HG03025 (cell line): ENCODE data around the gene B9D2.
A peak's percentile ranks its signal among the peaks of the same experiment; 100 is the strongest.

Experiments
- ATAC-seq: cut with Tn5 transposase; IDR thresholded peaks from one replicate; pipeline ENCODE4 v1.9.1; 2021; ENCODE audit warnings: mild to moderate bottlenecking, moderate library complexity; ENCODE audit not compliant: unreplicated experiment, low FRiP score

B9D2 gene

GRCh38 chr19:41330946-41331678 is 32.8 kb downstream of the B9D2 start:
- no peak for ATAC-seq

- no peak for ATAC-seq
Observed at GRCh38 chr19:41330481-41330880, 33.5 kb downstream of the B9D2 start.

- ATAC-seq: no peak
Observed at GRCh38 chr19:41328842-41329225, 35.1 kb downstream of the B9D2 start.

GRCh38 chr19:41328157-41328841 is 35.6 kb downstream of the B9D2 start:
- ATAC-seq: no peak

- peak; percentile 42 for ATAC-seq
Observed at GRCh38 chr19:41327576-41328156, 36.3 kb downstream of the B9D2 start.

- ATAC-seq: no peak
Observed at GRCh38 chr19:41327076-41327575, 36.8 kb downstream of the B9D2 start.

GRCh38 chr19:41325947-41326706 is 37.8 kb downstream of the B9D2 start:
- no peak for ATAC-seq

- no peak for ATAC-seq
Observed at GRCh38 chr19:41325640-41325946, 38.4 kb downstream of the B9D2 start.

- no peak for ATAC-seq
Observed at GRCh38 chr19:41324921-41325639, 38.9 kb downstream of the B9D2 start.

- ATAC-seq: no peak
Observed at GRCh38 chr19:41324231-41324702, 39.7 kb downstream of the B9D2 start.

- no peak for ATAC-seq
Observed at GRCh38 chr19:41323430-41324125, 40.4 kb downstream of the B9D2 start.

GRCh38 chr19:41323023-41323422 is 40.9 kb downstream of the B9D2 start:
- no peak for ATAC-seq

GRCh38 chr19:41322451-41322850 is 41.5 kb downstream of the B9D2 start:
- no peak for ATAC-seq

GRCh38 chr19:41321600-41322270 is 42.2 kb downstream of the B9D2 start:
- no peak for ATAC-seq

GRCh38 chr19:41321204-41321599 is 42.7 kb downstream of the B9D2 start:
- no peak for ATAC-seq

GRCh38 chr19:41320568-41320967 is 43.4 kb downstream of the B9D2 start:
- no peak for ATAC-seq

GRCh38 chr19:41320185-41320518 is 43.8 kb downstream of the B9D2 start:
- no peak for ATAC-seq

- ATAC-seq: no peak
Observed at GRCh38 chr19:41319500-41320184, 44.3 kb downstream of the B9D2 start.
